Stimulated activated naive CD4-positive, alpha-beta T cell (primary cell): ENCODE data around the gene GINS3.

ENCODE experiments used
- DNase-seq, 6 experiments: peaks; one replicate each; lab custom pipeline; 2025; lab: John Stamatoyannopoulos, UW

The GINS3 gene

DNA sequence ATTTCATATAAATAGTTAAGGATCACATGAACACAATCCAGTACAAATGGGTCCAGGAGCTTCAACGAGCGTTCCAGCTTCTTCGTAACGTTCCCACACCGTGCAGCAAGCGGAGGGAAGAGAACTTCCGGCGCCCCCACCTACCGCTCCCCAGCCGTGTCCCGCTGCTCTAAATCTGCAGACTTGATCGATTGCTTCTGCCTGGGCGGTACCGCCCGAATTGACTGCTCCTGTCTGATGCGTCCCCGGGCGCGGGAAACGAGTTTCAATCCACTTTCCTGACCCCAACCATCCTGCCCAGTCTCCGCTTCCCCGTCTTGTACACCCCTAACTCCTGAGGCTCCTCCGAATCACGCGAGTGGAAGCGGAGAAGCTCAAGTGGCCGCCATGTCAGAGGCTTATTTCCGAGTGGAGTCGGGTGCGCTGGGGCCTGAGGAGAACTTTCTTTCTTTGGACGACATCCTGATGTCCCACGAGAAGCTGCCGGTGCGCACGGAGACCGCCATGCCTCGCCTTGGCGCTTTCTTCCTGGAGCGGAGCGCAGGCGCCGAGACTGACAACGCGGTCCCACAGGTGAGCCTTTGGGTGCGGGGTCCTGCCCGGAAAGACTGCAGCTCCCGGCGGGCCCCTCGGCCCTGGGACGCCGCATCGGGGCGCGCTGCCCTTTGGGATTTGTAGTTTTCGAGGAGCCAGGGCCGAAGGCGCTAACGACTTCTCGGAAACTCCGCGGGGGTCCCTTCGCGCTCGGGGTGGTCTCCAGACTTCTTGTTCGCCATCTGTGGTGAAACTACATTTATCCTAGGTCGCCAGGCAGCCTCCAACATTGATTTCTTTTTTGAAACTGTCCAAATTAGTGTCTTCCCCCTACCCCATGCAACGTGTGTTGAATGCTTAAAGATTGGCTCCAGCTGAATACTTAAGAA, at the start of gene GINS3:
Gene GINS3 (plus strand): TSS at position 257 of the 923 bp plus-strand sequence. CDS start 131 bp downstream, at position 388.
- DNase-seq, result peak; percentile 66 to 90 (median 79)

DNA sequence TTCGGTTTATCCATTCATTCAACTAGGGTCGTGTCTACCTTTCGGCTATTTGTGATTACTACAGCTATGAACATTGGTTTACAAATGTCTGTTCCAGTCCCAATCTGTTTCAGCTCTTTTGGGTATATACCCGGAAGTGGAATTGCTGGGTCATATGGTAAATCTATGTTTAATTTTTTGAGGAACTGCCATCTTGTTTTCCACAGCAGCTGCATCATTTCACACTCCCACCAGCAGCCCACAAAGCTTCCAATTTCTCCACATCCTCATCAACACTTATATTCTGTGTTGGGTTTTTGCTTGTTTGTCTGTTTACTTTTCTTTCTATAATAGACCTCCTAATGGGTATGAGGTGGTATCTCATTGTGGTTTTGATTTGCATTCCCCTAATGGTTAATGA, 48.7 kb upstream of the GINS3 start:
- DNase-seq, result no peak

DNA sequence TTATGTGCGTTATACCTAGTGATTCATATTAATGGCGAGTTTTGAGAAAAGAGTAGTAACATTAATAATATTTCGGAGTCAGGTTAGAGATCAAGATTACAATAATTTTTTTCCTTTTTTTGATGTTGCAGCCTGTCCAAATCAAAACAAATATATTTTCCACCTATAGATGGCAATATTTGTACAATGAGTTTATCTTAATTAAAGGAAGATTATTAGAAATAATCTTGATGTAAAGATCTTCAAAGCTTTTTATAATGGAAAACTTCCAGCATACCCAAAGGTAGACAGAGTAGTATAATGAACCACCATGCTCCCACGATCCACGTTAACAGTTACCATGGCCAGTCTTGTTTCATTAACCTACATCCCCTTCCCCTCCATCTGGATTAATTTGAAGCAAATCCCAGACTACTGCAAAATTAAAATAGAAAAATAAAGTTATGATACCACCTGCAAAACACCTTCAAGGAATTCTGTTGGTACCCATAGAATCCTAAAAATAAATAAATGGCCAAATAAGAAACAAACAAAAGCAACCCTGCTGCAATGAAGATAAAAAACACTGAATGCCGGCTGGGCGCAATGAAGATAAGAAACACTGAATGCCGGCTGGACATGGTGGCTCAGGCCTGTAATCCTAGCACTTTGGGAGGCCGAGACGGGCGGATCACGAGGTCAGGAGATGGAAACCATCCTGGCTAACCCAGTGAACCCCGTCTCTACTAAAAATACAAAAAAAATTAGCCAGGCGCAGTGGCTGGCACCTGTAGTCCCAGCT, 46.5 kb upstream of the GINS3 start:
- no peak for DNase-seq

DNA sequence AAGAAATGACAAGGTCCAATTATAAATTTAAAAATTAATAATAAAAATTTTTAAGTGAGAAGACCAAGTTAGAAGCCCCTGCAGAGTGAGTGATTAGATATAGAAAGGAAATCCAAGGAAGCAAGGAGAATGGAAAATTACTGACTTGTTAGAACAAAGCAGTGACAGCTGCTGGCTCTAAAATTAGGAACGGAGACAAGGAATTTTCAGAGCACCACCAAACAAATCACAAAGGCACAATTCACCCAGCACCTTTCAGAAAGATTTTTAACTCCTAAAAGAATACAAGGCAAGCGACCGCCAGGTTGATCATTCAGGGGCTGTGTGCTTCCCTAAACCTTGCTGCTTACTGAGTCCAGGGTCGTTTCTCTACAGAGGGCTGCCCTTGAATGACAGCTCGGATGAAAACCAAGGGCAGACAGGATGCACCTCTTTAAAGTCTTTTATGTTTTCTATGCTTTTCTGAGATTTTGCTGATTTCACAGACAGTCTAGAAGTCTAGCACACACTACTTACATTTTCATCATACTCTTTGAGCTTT, 45.4 kb upstream of the GINS3 start:
- no peak for DNase-seq

DNA sequence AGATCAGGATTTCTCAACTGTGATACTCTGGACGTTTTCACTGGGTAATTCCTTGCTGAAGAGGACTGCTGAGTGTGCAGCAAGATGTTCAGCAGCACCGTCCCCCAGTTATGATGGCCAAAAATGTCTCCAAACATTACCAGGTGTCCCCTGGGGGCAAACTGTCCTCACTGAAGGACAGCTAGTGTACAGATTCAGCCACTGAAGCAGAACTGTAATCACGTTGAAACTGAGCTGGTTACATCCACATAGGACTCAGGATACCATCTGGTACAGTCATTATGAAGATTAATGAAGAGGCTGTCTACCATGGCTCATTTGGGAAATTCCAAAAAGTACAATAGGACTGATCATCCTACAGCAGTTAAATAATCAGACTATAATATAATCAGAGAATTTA, 43.3 kb upstream of the GINS3 start:
- DNase-seq, result no peak

DNA sequence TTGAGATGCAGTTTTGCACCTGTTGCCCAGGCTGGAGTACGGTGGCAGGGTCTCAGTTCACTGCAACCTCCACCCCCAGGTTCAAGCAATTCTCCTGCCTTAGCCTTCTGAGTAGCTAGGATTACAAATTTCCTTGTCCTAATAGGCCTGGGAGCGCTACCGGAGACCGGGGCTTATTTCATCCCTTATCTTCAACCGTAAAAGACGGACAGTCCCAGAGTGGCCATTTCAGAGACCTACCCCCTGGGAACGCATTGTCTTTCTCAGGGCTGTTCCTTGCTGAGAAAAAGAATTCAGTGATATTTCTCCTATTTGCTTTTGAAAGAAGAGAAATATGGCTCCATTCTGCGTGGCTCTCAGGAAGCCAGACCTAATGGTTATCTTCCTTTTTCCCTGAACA, 39.6 kb upstream of the GINS3 start:
- DNase-seq, result no peak

DNA sequence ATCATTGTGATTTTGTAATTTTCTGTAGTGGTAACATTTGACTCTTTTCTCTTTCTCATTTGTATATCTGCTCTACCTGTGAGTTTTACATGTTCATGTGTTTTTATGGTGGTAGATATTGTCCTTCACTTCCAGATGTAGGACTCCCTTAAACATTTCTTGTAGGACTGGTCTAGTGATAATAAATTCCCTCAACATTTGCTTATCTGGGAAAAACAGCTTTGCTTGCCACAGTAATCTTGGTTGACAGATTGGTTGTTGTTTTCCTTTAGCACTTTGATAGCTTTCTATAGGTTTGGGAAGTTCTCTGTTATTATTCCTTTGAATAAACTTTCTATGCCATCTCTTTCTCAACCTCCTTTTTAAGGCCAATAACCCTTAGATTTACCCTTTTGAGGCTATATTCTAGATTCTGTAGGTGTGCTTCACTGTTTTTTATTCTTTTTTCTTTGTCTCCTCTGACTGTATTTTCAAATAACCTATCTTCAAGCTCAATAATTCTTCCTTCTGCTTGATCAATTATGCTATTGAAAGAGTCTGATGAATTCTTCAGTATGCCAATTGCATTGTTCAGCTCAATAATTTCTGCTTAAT, 32.1 kb upstream of the GINS3 start:
- no peak for DNase-seq

DNA sequence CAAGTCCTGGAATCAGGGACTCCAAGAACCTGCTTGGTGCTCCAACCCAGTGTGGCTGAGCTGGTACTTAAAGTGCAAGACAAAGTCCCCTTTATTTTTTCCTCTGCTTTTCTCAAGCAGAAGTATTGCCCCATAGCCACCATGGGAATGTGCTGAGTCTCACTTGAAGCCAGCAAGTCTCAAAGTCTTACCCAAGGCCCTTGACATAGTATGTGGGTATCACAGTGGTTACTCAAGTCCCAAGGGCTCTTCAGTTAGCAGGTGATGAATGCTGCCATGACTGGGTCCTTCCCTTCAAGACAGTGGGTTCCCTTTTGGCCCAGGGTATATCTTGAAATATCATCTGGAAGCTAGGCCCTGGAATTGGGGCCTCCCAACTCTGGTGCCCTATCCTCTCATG, 30.5 kb upstream of the GINS3 start:
- DNase-seq, result no peak

DNA sequence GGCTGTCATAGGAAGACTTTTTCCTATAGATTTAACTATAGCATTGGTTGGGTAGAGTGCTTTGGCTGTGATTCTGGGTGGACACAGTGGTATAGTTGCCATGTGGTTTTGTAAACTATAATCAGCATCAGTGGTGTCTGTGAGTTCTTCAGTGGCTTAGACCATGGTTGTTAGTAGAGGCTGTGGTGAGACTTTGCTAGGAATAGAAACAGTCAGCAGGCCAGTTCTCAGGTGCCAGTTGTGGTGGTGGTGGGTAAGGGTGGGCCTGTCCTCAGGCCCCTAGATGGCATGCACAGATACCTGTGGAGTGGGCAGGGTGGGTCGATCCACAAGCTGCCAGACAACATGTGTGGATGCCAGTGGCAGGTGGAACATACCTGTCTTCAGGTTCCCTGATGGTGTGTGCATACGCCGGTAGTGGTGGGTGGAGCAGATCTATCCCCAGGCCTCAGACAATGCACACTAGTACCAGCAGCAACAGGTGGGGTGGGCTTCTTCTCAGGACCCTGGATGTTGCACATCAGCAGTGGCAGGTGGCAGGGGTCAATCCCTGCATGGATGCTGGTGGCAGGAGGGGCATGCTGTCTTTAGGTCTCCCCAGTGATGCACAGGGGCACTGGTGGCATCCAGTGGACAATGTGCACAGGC, 28.4 kb upstream of the GINS3 start:
- DNase-seq, result no peak

DNA sequence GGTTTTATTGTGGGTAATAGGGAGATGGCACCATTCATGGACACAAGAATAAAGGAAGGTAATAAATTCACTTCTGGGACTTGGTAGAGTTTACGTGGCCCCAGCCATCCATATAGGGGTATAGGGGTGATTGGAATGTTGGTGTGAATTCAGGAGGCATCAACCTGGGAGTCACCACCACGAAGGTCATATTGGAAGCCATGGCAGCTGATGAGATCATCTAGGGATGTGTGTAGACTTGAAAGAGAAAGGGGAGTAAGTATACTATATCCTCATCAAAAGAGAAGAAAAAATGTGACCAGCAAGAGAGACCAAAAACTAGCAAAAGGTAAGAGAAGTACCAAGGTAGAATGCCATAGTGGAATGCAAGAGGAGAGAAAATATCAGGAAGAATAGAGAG, 26.6 kb upstream of the GINS3 start:
- no peak for DNase-seq

DNA sequence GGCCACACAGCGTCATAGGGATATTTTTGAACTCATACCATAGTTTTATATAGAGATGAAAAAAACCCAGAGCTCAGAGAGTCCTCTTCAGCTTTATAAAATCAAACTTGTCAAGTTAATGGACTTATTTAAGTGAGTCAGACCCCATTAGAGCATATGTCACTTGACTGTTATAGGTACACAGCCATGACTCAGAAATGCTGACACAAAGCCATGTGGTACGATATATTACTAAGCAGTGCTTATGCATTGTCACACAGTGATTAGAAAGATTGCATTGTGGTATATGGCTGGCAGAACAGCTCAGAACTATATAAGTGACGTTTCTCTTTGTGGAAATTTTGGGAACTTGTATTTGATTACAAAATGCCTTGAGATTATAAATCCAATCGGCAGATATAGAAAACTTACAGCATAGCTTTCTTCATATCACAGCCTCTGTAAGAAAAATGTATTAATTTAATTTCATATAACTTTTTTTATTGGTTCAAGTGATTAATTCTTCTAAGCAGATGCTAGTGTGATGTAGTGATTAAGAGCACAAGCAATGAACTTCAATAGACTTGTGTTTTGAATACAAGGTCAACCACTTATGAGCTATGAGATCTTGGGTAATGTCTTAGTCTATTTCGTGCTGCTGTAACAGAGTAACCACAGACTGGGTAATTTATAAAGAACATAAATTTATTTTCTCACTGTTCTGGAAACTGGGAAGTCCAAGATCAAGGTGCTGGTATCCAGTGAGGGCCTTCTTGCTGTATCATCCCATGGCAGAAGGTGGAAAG, 25.8 kb upstream of the GINS3 start:
- no peak for DNase-seq

DNA sequence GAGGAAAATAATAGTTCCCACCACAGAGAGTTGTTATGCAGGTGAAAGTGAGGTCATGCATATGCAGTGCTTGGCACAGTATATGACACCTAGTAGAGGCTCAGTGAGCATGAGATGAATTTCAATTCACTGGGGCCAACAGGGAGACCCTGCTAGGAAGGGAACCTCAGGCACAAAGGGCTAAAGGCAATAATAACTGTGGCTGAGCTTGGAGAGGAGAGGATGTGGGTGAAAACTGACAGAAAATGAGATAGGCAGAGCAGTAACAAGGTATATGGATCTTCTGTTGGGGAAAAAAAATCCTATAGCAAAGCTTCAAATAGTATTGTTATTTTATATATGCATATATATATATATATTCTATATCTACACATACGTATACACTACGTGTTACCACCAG, 25.0 kb upstream of the GINS3 start:
- DNase-seq, result no peak

DNA sequence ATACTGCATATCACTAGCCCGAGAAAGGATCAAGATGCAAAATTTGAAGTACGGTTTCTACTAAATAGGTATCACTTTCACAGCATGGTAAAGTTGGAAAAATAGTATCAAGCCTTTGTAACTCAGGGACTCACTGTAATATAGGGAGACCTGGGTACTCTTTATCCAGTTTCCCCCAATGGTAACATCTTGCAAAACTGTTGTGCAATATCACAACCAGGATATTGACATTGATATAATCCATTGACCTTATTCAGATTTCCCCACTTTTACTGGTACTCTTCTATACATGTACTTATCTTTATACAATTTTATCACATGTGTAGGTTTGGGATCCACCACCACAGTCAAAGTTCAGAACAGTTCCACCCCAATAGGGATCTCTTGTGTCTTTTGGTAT, 20.4 kb upstream of the GINS3 start:
- no peak for DNase-seq

DNA sequence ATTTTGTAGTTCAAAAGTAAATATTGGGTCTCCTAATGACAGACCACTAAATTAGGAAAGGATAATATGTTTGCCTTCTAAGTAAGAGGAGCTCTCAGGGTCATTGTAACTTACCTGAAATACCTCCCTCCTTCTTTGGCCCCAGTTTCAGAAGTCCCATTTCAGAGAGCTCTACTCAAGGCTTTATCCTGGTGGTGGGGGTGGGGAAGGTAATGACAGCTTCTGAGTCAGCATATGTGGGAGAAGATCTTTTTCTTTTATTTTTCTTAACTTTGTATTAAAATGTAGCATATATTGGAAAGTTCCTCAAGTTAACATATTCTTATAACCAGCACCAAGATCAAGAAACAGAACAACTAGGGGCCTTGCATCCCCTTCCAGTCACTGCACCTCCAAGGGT, 16.9 kb upstream of the GINS3 start:
- no peak for DNase-seq

DNA sequence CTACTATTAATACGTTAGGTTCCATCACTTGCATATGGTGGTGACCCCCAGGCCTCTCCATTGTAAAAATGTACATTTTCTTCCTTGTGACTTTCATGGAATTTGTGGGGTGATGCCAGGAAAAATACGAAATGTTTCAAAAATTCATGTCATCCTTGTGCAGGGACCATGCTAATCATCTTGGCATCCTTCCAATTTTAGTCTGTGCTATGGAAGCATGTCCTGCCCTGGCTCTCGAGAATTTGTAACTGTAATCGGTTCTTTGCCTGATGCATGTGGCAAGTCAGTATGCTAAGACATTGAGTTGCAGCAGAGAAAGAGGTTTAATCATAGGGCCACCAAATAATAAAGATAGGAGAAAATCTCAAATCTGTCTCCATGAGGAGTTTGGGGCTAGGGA, 14.3 kb upstream of the GINS3 start:
- no peak for DNase-seq

DNA sequence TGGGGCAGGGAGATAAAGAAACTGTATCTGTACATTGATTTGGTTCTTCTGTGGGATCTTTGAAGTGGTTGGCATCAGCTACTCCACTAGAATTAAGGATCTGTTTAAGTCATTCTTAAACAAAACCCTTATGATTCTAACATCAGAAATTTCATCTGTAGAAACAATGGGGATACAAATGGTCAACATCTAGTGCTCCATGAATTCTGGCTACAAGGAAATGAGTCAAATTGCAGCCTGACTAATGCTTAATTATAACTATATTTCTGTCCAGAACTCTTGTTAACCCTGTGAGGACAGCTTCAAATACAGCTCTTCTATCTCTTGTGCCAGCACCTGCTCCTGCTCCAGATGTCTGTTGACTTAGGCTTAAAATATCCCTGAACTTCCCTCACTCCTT, 13.9 kb upstream of the GINS3 start:
- DNase-seq, result no peak

DNA sequence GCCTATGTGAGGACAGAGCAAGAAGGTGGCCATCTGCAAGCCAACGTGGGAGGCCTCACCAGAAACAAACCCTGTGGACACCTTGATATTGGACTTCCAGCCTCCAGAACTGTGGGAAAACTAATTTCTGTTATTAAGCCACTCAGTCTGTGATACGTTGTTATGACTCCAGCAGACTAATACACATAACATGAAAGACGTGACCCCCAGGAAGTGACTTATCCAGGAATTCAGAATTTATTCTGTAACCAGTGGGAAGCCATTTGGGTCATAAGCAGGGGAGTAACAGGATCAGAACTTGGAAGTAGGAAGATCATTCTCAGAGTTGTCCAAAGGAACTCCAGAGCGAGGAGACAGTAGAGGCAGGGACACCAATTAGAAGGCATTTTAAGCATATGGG, 12.5 kb upstream of the GINS3 start:
- no peak for DNase-seq

DNA sequence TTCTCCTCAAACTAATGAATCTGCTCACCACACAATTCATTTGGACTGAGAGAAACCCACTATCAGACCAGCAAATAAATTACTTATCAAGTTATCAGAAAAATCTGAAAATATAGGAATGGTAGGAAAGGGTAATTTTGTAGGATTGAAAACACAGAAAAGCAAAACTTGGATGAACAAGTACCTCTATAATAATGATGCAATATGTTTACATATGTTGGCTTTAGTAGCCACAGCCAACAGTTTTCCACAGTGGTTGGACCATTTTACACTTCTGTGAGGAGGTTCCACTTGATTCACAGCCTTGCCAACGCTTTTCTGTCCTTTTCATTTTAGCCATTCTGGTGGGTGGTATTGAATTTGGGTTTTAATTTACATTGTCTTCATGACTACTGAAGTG, 10.6 kb upstream of the GINS3 start:
- no peak for DNase-seq

DNA sequence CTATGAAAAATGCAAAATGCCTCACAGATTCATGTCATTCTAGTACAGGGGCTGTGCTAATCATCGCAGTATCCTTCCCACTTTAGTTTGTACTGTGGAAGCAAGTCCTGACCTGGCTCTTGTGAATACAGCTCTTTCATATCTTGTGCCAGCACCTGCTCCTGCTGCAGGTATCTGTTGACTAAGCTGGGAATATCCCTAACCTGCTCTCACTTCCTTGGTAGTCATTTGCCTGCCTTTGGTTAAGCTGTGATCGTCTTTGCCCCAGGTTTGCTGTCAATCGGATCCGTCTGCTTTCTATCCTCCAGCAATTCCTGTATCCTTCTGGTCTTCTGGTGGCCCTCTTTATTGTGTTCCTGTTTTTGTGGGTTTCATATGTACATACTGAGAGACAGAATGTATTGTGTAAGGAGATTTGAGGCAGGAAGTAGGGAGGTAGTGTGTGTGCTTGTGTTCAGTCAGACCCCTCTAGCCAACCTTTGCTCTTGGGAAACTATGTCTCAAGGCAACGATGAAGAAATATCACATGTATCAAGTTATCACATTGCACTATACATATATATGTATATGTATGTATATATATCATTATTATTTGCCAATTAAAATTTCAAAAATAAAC, 7.7 kb upstream of the GINS3 start:
- no peak for DNase-seq

DNA sequence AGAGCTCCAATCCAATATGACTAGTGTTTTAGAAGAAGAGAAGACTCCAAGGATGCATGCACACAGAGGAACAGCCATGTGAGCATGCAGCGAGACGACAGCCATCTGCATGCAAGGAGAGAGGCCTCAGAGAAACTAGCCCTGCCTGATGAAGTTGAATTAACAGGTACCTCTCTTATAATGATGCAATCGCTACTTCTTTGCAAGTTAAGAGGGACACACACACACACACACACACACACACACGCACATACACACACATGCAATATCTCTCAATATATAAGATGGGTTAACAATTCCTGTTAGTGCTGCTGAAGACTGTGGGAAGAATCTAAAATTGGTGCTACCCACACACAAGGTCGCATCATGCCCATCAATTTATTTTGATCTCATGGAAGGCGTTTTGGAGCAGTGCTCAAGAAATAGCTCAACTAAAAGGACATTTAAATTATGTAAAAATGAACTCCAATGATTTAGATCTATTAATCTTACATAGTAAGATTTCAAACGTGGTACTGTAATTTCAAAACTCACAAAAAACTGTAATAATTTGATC, 7.0 kb upstream of the GINS3 start:
- no peak for DNase-seq

DNA sequence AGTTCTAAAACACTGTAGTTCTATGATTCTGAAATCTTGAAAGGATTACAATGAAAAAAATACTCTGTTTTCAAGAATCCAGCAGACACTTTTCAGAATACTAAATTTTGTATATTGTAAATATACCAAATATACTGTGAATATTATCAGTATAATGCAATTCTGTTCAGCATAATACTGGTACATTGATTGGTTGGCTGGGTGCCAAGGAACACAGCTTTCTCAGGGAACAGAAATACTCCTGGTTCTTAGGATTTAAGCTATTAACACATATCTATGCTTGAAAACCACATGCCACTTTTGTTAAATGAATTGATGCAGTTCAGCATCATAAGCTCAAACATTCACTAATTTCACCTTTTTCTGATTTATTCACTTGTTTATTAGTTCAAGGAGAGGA, 2.5 kb upstream of the GINS3 start:
- no peak for DNase-seq
